Measurements from ENCODE around the gene AK9.

AK9 gene

GRCh38 chr6:109486068-109486467 lies 204.9 kb downstream of the AK9 start:
- DNase-seq (ENCODE audit: low read depth, low spot score) = peak; percentile 84
- peak overlapping the region; percentile 55 for H3K27ac ChIP-seq

GRCh38 chr6:109485266-109485935 lies 205.6 kb downstream of the AK9 start:
- peak overlapping the region; percentile 55 for H3K27ac ChIP-seq
- DNase-seq (ENCODE audit: low read depth, low spot score) = no peak

GRCh38 chr6:109484122-109484521 lies 206.9 kb downstream of the AK9 start:
- H3K27ac ChIP-seq = peak overlapping the region; percentile 55

GRCh38 chr6:109483735-109484057 lies 207.3 kb downstream of the AK9 start:
- H3K27ac ChIP-seq = peak overlapping the region; percentile 55
- no peak for DNase-seq (ENCODE audit: low read depth, low spot score)

More at GRCh38 chr6:109484122-109484521, 206.9 kb downstream of the AK9 start:
- no peak for DNase-seq (ENCODE audit: low read depth, low spot score)

GRCh38 chr6:109482905-109483734 lies 207.9 kb downstream of the AK9 start, which contains the start of gene ZBTB24:
ZBTB24 (minus strand) TSS chr6:109483219; CDS start chr6:109482026, 1,193 bp downstream.
- DNase-seq (ENCODE audit: low read depth, low spot score) = peak; percentile 56
- H3K27ac ChIP-seq = peak within 1 kb of the TSS; percentile 55

- no peak overlapping the region for H3K27ac ChIP-seq
- DNase-seq (ENCODE audit: low read depth, low spot score) = no peak
These were observed 210.0 kb downstream of the AK9 start for GRCh38 chr6:109480993-109481480.

- H3K27ac ChIP-seq = no peak overlapping the region
- no peak for DNase-seq (ENCODE audit: low read depth, low spot score)
These were observed 212.0 kb downstream of the AK9 start for GRCh38 chr6:109478841-109479624.

- no peak overlapping the region for H3K27ac ChIP-seq
- DNase-seq (ENCODE audit: low read depth, low spot score) = no peak
These were observed 212.7 kb downstream of the AK9 start for GRCh38 chr6:109478222-109478805.

GRCh38 chr6:109477725-109478124 lies 213.3 kb downstream of the AK9 start:
- DNase-seq (ENCODE audit: low read depth, low spot score) = no peak
- no peak overlapping the region for H3K27ac ChIP-seq

GRCh38 chr6:109477184-109477583 lies 213.8 kb downstream of the AK9 start:
- no peak for DNase-seq (ENCODE audit: low read depth, low spot score)
- no peak overlapping the region for H3K27ac ChIP-seq

- DNase-seq (ENCODE audit: low read depth, low spot score) = no peak
- H3K27ac ChIP-seq = no peak overlapping the region
These were observed 215.4 kb downstream of the AK9 start for GRCh38 chr6:109475625-109476024.

- no peak overlapping the region for H3K27ac ChIP-seq
- DNase-seq (ENCODE audit: low read depth, low spot score) = no peak
These were observed 216.0 kb downstream of the AK9 start for GRCh38 chr6:109474995-109475394.

- DNase-seq (ENCODE audit: low read depth, low spot score) = no peak
- no peak overlapping the region for H3K27ac ChIP-seq
These were observed 217.9 kb downstream of the AK9 start for GRCh38 chr6:109473120-109473519.

GRCh38 chr6:109472132-109472995 lies 218.6 kb downstream of the AK9 start:
- no peak for DNase-seq (ENCODE audit: low read depth, low spot score)

GRCh38 chr6:109471105-109471810 lies 219.7 kb downstream of the AK9 start:
- H3K27ac ChIP-seq = no peak overlapping the region
- DNase-seq (ENCODE audit: low read depth, low spot score) = no peak

More at GRCh38 chr6:109472132-109472995, 218.6 kb downstream of the AK9 start:
- no peak overlapping the region for H3K27ac ChIP-seq

GRCh38 chr6:109469591-109470189 lies 221.3 kb downstream of the AK9 start:
- no peak for DNase-seq (ENCODE audit: low read depth, low spot score)
- H3K27ac ChIP-seq = no peak overlapping the region

- DNase-seq (ENCODE audit: low read depth, low spot score) = no peak
- H3K27ac ChIP-seq = no peak overlapping the region
These were observed 223.3 kb downstream of the AK9 start for GRCh38 chr6:109467696-109468095.

GRCh38 chr6:109466212-109466923 lies 224.6 kb downstream of the AK9 start:
- no peak for DNase-seq (ENCODE audit: low read depth, low spot score)
- no peak overlapping the region for H3K27ac ChIP-seq

Data from epithelial cell of prostate (primary cell).